Thymus (tissue), 11 donors: ENCODE data around the gene SCARF2. TPM values are rescaled to one million over a fixed set of nuclear protein-coding genes. Genes with fewer than 3 reads are reported as not detected.
"Not testable (repeated sequence)": the region's sequence is repeated elsewhere in the genome, so short reads cannot be mapped to it uniquely, and the experiment has no call there.

Experiments used
- DNase-seq, 9 donors: peaks; one replicate each; pipeline ENCODE4 v3.0.0-alpha.2; 2013; ENCODE audit warnings: low spot score in 9 of 9, low read depth in 6 of 9, missing footprints in 1 of 9
- H3K27ac ChIP-seq, 2 donors: one replicate each; pipeline ENCODE4 v1.5.1; 2013; ENCODE audit warnings: control low read depth in 1 of 2, low read depth in 1 of 2, low read length in 1 of 2, mild to moderate bottlenecking in 1 of 2, moderate library complexity in 1 of 2
- H3K27me3 ChIP-seq, 2 donors: one replicate each; pipeline ENCODE4 v1.5.1; 2013; ENCODE audit warnings: low read length in 1 of 2; ENCODE audit not compliant: control insufficient read depth in 2 of 2, insufficient read depth in 1 of 2
- H3K36me3 ChIP-seq, 2 donors: one replicate each; pipeline ENCODE4 v1.5.1; 2013; ENCODE audit warnings: low read length in 1 of 2, mild to moderate bottlenecking in 1 of 2, moderate library complexity in 1 of 2; ENCODE audit not compliant: control insufficient read depth in 2 of 2, insufficient read depth in 2 of 2
- H3K4me1 ChIP-seq, 2 donors: one replicate each; pipeline ENCODE4 v1.5.1; 2013; ENCODE audit warnings: low read length in 2 of 2; ENCODE audit not compliant: control insufficient read depth in 2 of 2, insufficient read depth in 2 of 2
- H3K4me3 ChIP-seq, 2 donors: one replicate each; pipeline ENCODE4 v1.5.1; 2013; ENCODE audit warnings: low read length in 2 of 2, control low read depth in 1 of 2, mild to moderate bottlenecking in 1 of 2
- H3K9me3 ChIP-seq, 2 donors: one replicate each; pipeline ENCODE4 v1.5.1; 2013; ENCODE audit warnings: low read length in 1 of 2, mild to moderate bottlenecking in 1 of 2; ENCODE audit not compliant: control insufficient read depth in 2 of 2, insufficient read depth in 1 of 2
- WGBS: extraction: QIAGEN DNeasy Blood & Tissue Kit; methylation state at CpG from one replicate; pipeline ENCODE4 v1.1.7; 2013; 5-methylcytosine and 5-hydroxymethylcytosine counted together
- polyA plus RNA-seq: library from polyadenylated mRNA; stranded (reverse); fragments of 200-250 nt; gene quantifications from one replicate; pipeline ENCODE4 v1.2.3, GENCODE V29; 2013
- total RNA-seq: library from RNA; stranded (reverse); fragments of 120-200 nt; gene quantifications from one replicate; pipeline ENCODE4 v1.2.4, GENCODE V29; 2013
- donor health status: healthy.

The SCARF2 gene
- total and polyA plus RNA-seq, 2 donors: 0.38 to 1.3 TPM

- no peak overlapping the region for H3K4me3 ChIP-seq
- no peak overlapping the region for H3K27ac ChIP-seq
- peaks cover 5 to 6% of the 10 kb centered on the region in 2 donors for H3K36me3 ChIP-seq
- no peak for DNase-seq
- peaks cover 0 to 6% of the 10 kb centered on the region in 2 donors for H3K27me3 ChIP-seq
- no peaks in the 10 kb centered on the region for H3K9me3 ChIP-seq
- 70% methylated on average over 2 of the region's 2 CpGs for WGBS
- peaks cover 3 to 21% of the 10 kb centered on the region in 2 donors for H3K4me1 ChIP-seq
Measured at GRCh38 chr22:20395907-20396287, 41.7 kb downstream of the SCARF2 start.

- no peak for DNase-seq
- Histone ChIP-seq H3K36me3 (peaks cover 0 to 5% of the 10 kb centered on the region in 2 donors), H3K4me1 (peaks cover 3 to 21% of the 10 kb centered on the region in 2 donors), H3K9me3 (no peaks in the 10 kb centered on the region), H3K27ac (no peak overlapping the region), H3K27me3 (peaks cover 0 to 6% of the 10 kb centered on the region in 2 donors), H3K4me3 (no peak overlapping the region)
- 90% methylated on average over 20 of the region's 20 CpGs for WGBS
Measured at GRCh38 chr22:20395181-20395906, 42.3 kb downstream of the SCARF2 start.

GRCh38 chr22:20393705-20394476, 43.7 kb downstream of the SCARF2 start, which contains the start of gene ZNF74:
ZNF74 (plus strand) TSS chr22:20394151; CDS start chr22:20394629, 478 bp downstream.
- WGBS: 2% methylated on average over 71 of the region's 71 CpGs
- Histone ChIP-seq H3K9me3 (peaks cover 0 to 2% of the 10 kb centered on the region in 2 donors), H3K4me1 (peaks cover 3 to 21% of the 10 kb centered on the region in 2 donors), H3K36me3 (no peaks in the 10 kb centered on the region), H3K27me3 (peaks cover 0 to 6% of the 10 kb centered on the region in 2 donors), H3K4me3 (peak within 1 kb of the TSS; percentile 67 to 88), H3K27ac (peak within 1 kb of the TSS; percentile 43 to 64)
- peak; percentile 65 to 93 (median 79) for DNase-seq

GRCh38 chr22:20392983-20393704, 44.5 kb downstream of the SCARF2 start:
- 98% methylated on average over 23 of the region's 23 CpGs for WGBS
- peak in 1 of 9 donors; percentile 12 for DNase-seq
- Histone ChIP-seq H3K4me3 (peak overlapping the region; percentile 67 to 88), H3K27ac (peak overlapping the region; percentile 43 to 64), H3K36me3 (no peaks in the 10 kb centered on the region), H3K27me3 (peaks cover 0 to 6% of the 10 kb centered on the region in 2 donors), H3K4me1 (peaks cover 3 to 21% of the 10 kb centered on the region in 2 donors), H3K9me3 (peaks cover 0 to 2% of the 10 kb centered on the region in 2 donors)

GRCh38 chr22:20392365-20392881, 45.2 kb downstream of the SCARF2 start:
- not testable (repeated sequence) for H3K27ac ChIP-seq, DNase-seq, H3K36me3 ChIP-seq, H3K9me3 ChIP-seq, H3K27me3 ChIP-seq, H3K4me3 ChIP-seq
- WGBS: 98% methylated on average over 53 of the region's 53 CpGs
- peaks cover 3 to 21% of the 10 kb centered on the region in 2 donors for H3K4me1 ChIP-seq

GRCh38 chr22:20391222-20391621, 46.4 kb downstream of the SCARF2 start:
- Histone ChIP-seq H3K9me3 (peaks cover 0 to 2% of the 10 kb centered on the region in 2 donors), H3K4me1 (peaks cover 3 to 21% of the 10 kb centered on the region in 2 donors), H3K27ac (no peak overlapping the region), H3K4me3 (no peak overlapping the region), H3K36me3 (no peaks in the 10 kb centered on the region), H3K27me3 (peaks cover 0 to 6% of the 10 kb centered on the region in 2 donors)
- 95% methylated on average over 4 of the region's 4 CpGs for WGBS
- DNase-seq: no peak

- Histone ChIP-seq H3K27me3 (peaks cover 0 to 6% of the 10 kb centered on the region in 2 donors), H3K9me3 (peaks cover 0 to 2% of the 10 kb centered on the region in 2 donors), H3K27ac (no peak overlapping the region), H3K36me3 (no peaks in the 10 kb centered on the region), H3K4me3 (no peak overlapping the region), H3K4me1 (peaks cover 3 to 17% of the 10 kb centered on the region in 2 donors)
- WGBS: 97% methylated on average over 5 of the region's 5 CpGs
- DNase-seq: no peak
Measured at GRCh38 chr22:20390394-20390907, 47.2 kb downstream of the SCARF2 start.

- DNase-seq: no peak
- Histone ChIP-seq H3K4me1 (peaks cover 3 to 5% of the 10 kb centered on the region in 2 donors), H3K36me3 (no peaks in the 10 kb centered on the region), H3K27me3 (peaks cover 0 to 1% of the 10 kb centered on the region in 2 donors), H3K27ac (no peak overlapping the region), H3K4me3 (no peak overlapping the region), H3K9me3 (peaks cover 0 to 2% of the 10 kb centered on the region in 2 donors)
- WGBS: 97% methylated on average over 6 of the region's 6 CpGs
Measured at GRCh38 chr22:20389288-20389687, 48.3 kb downstream of the SCARF2 start.
